ENCODE measurements around the gene SIRPB1. TPM values are rescaled to one million over a fixed set of nuclear protein-coding genes. Genes with fewer than 3 reads are reported as not detected.

The SIRPB1 gene
- total RNA-seq, 4 donors from 2014 or later: 0.30 to 2.6 (median 0.42) TPM; not detected in 1

DNA sequence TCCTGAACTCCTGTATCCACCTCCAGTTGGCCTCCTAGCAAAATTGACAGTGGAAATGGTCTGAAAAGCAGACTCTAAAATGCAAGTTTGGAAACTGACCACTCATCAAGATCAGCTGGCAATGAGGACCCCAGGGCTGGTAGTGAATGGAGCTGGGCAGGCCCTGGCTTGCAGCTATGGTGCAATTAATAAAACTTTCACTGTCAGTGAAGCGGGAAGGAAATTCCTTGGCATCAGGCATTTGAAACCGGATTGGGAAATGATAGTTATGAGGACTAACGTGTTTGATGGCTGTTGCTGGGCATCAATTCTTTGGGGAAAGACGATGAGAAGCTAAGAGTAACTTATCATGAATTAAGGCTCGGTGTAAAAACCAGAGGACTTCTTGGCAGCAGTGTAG, 19.1 kb downstream of the SIRPB1 start:
- 41% methylated on average over 5 of the region's 5 CpGs; no CpG with 5 or more reads in 1 of the 2 donors for WGBS, 2 donors
- no peak for DNase-seq (ENCODE audit: low spot score in 2 of 2)
- no peak for TF ChIP-seq POLR2A (IDR thresholded peaks at IDR 0.05)
- TF ChIP-seq, protein P1, sequence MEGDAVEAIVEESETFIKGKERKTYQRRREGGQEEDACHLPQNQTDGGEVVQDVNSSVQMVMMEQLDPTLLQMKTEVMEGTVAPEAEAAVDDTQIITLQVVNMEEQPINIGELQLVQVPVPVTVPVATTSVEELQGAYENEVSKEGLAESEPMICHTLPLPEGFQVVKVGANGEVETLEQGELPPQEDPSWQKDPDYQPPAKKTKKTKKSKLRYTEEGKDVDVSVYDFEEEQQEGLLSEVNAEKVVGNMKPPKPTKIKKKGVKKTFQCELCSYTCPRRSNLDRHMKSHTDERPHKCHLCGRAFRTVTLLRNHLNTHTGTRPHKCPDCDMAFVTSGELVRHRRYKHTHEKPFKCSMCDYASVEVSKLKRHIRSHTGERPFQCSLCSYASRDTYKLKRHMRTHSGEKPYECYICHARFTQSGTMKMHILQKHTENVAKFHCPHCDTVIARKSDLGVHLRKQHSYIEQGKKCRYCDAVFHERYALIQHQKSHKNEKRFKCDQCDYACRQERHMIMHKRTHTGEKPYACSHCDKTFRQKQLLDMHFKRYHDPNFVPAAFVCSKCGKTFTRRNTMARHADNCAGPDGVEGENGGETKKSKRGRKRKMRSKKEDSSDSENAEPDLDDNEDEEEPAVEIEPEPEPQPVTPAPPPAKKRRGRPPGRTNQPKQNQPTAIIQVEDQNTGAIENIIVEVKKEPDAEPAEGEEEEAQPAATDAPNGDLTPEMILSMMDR (IDR thresholded peaks at IDR 0.05): no peak
- intact Hi-C loops (cut with DNase I; ENCODE audit: low total_unique reads): no loop called here
- H3K4me3 ChIP-seq (ENCODE audit: low read depth, poor library complexity, severe bottlenecking): no peak overlapping the region

DNA sequence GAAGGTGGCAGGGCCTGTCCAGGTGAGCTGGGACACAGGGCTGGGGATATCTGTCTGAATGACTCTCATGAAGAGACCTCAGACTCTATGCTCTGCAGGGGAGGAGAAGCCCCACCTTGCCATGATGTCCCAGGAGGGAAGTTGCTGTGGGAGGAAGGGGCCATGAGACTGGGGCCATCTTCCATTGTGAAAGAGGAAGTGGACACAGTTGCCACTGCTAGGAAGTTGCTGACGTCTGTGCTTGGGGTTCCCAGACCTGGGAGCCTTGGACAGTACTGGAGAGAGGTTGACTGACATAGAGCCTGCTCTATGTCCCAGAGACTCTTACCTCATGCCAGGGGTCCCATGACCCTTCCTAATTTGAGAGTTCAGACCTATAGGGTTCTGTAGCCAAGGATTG, 24.5 kb downstream of the SIRPB1 start:
- intact Hi-C loops (cut with DNase I; ENCODE audit: low total_unique reads): no loop called here

DNA sequence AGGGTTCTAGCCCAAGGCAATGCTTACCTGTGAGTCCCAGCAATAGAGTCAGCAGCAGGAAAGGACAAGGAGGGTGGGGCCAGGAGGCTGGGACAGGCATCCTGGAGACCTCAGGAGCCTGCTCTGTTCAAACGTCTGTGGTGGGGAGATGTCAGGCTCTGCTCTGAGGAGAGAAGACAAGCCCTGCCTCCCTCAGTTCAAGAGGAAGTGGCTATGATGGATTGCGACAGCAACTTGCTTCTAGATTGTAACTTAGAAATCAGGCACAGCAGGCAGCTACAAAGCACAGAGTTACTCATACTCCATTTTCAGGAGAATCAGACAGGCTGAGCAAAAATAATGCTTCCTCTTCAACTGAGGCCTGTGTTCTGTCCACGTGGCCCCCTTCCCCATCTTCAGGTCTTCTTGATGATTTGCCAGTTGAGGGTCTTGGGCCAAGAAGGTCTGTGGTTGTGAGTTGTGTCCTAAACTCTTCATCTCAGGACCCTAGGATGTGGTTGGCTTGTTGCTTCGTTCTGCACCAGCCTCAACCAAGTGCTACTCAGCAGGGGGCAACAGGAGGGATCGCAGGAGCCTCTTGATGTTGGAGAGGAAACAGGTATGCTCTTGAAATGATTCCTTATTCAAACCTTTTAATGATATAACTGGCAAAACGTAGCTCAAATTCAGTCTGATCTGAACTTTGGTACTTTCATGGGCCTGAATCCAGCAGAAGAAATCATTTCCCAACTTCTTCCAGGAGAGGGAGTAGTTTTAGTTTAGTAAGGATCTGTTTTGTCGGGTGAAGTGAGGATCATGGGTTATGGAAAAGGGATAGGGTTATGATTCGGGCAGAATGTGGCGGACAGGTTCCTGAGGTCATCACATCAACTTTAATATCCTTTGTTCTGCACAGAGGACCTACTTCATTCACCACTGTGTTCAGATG, 31.0 kb downstream of the SIRPB1 start:
- no peak for DNase-seq (ENCODE audit: low spot score in 2 of 2)
- no peak overlapping the region for H3K4me3 ChIP-seq (ENCODE audit: low read depth, poor library complexity, severe bottlenecking)
- intact Hi-C loops (cut with DNase I; ENCODE audit: low total_unique reads): no loop called here
- TF ChIP-seq POLR2A (IDR thresholded peaks at IDR 0.05): no peak
- TF ChIP-seq, protein P1 (IDR thresholded peaks at IDR 0.05): no peak
- 54% methylated on average over 8 of the region's 9 CpGs; no CpG with 5 or more reads in 1 of the 2 donors for WGBS, 2 donors

More for the DNA sequence above, 24.5 kb downstream of the SIRPB1 start:
- TF ChIP-seq, protein P1 (IDR thresholded peaks at IDR 0.05): no peak
- TF ChIP-seq POLR2A (IDR thresholded peaks at IDR 0.05): no peak
- H3K4me3 ChIP-seq (ENCODE audit: low read depth, poor library complexity, severe bottlenecking): no peak overlapping the region
- no CpG with 5 or more reads among the region's 1 CpG for WGBS, 2 donors
- no peak for DNase-seq (ENCODE audit: low spot score in 2 of 2)

DNA sequence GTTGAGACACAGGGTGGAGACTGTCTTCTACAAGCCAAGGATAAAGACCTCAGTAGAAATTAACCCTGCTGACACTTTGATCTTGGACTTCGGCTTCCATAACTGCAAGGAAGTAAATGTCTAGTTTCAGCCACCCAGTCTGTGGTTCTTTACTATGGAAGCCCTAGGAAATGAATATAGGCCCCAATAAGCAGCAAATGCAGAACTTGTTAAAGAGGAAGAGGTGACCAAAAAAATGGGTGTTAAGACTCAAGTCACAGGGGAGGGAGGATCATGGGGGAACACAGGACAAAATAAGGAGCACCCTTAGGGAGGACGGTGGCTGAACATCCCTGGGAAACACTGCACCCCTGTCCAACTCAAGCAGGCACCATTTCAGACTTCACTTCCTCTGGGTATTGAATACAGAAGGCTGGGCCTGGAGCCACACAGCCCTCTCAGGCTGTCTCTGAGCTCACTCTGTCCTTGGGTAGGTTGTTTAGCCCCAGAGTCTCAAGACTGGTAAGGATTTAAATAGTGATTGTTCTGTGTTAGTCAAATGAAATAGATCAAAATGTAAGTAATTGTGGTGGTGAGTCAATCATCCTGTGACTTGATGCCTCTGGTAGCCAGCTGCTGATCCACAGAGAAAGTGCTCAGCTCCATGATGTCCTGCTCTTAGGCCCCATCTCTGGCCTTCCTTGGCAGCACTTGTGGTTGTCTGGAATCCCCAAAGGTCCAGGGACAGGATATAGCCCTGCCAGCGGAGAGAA, 31.9 kb downstream of the SIRPB1 start:
- TF ChIP-seq, protein P1 (IDR thresholded peaks at IDR 0.05): no peak
- TF ChIP-seq POLR2A (IDR thresholded peaks at IDR 0.05): no peak
- intact Hi-C loops (cut with DNase I; ENCODE audit: low total_unique reads): no loop called here
- no peak overlapping the region for H3K4me3 ChIP-seq (ENCODE audit: low read depth, poor library complexity, severe bottlenecking)
- 62% methylated on average over 3 of the region's 3 CpGs; no CpG with 5 or more reads in 1 of the 2 donors for WGBS, 2 donors
- DNase-seq (ENCODE audit: low spot score in 2 of 2): no peak

DNA sequence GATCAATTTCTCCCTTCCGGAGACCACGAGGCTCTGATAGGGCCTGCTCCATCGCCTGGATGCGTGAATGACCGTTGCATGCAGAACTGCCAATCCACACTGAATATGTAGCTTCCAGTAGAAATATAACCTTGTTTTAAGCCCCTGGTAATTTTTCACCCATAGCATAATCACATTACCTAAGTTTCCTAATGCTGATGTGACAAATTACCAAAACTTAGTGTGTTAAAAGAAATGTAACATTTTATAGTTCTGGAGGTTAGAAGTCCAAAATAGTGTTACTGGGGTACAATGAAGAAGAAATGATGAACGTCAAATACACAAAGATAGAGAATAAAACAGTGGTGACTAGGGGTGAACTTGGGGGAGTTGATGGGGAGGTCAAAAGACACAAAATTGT, 40.3 kb downstream of the SIRPB1 start:
- DNase-seq (ENCODE audit: low spot score in 2 of 2): no peak
- TF ChIP-seq POLR2A (IDR thresholded peaks at IDR 0.05): no peak
- TF ChIP-seq, protein P1 (IDR thresholded peaks at IDR 0.05): no peak
- intact Hi-C loops (cut with DNase I; ENCODE audit: low total_unique reads): no loop called here
- no peak overlapping the region for H3K4me3 ChIP-seq (ENCODE audit: low read depth, poor library complexity, severe bottlenecking)
- WGBS, 2 donors: 92 to 97% methylated on average over 6 of the region's 6 CpGs
